K562 (cell line): Measurements from ENCODE around the gene MAN1A1. TPM values are rescaled to one million over a fixed set of nuclear protein-coding genes. Genes with fewer than 3 reads are reported as not detected.

ENCODE experiments used
- ERF ChIP-seq: fragments of 450-650 bp; formaldehyde crosslinking; IDR thresholded peaks from 2 replicates; pipeline ENCODE4 v1.4.0; 2020; ENCODE audit warnings: mild to moderate bottlenecking, mixed read lengths
- FOXA3 ChIP-seq, 2 experiments: fragments of 450-650 bp in 1 of 2; sonication (generic) in 1 of 2; formaldehyde crosslinking; IDR thresholded peaks in 1 of 2; conservative IDR thresholded peaks in 1 of 2; 2 replicates each; pipeline versions ENCODE4 v1.4.0 to v1.8.0; 2020 to 2022; ENCODE audit warnings: mild to moderate bottlenecking in 2 of 2, missing genetic modification reagents in 1 of 2
- FOXP4 ChIP-seq: sonication (generic); formaldehyde crosslinking; IDR thresholded peaks from 2 replicates; pipeline ENCODE4 v1.8.0; 2022; ENCODE audit warnings: mild to moderate bottlenecking, missing genetic modification reagents, borderline replicate concordance
- HDAC8 ChIP-seq: fragments of 450-650 bp; IDR thresholded peaks from 2 replicates; pipeline ENCODE4 v1.6.1; 2016; ENCODE audit warnings: mild to moderate bottlenecking, missing genetic modification characterization, moderate library complexity, missing compliant biosample characterization
- HNRNPL ChIP-seq: fragments of 200-400 bp; formaldehyde crosslinking; IDR thresholded peaks from 2 replicates; pipeline ENCODE4 v1.6.1; 2017; ENCODE audit warnings: low read depth, mild to moderate bottlenecking, low read length
- MAFG ChIP-seq: fragments of 450-650 bp; conservative IDR thresholded peaks from 2 replicates; pipeline ENCODE4 v1.6.1; 2016; ENCODE audit warnings: missing genetic modification characterization, missing compliant biosample characterization
- NCOR1 ChIP-seq: fragments of 450-650 bp; IDR thresholded peaks from 2 replicates; pipeline ENCODE4 v1.6.1; 2016; ENCODE audit warnings: mild to moderate bottlenecking, moderate library complexity
- PKNOX1 ChIP-seq: fragments of 450-650 bp; IDR thresholded peaks from 2 replicates; pipeline ENCODE4 v1.6.1; 2016
- RFX5 ChIP-seq: IDR thresholded peaks from 2 replicates; pipeline ENCODE4 v1.6.1; 2011; ENCODE audit warnings: low read depth, mild to moderate bottlenecking, improper control_type of control experiment, low read length
- SREBF1 ChIP-seq: fragments of 150-350 bp; IDR thresholded peaks from 2 replicates; pipeline ENCODE4 v1.6.1; 2014; ENCODE audit warnings: antibody characterized with exemption, low read depth, low read length, borderline replicate concordance
- THAP12 ChIP-seq: fragments of 250-450 bp; sonication (Bioruptor Pico); IDR thresholded peaks from 2 replicates; pipeline ENCODE4 v1.9.0; 2021; ENCODE audit warnings: mild to moderate bottlenecking, inconsistent platforms
- TRIM25 ChIP-seq: fragments of 450-650 bp; IDR thresholded peaks from 2 replicates; pipeline ENCODE4 v1.7.0; 2016; ENCODE audit warnings: borderline replicate concordance
- XRCC3 ChIP-seq: fragments of 450-650 bp; IDR thresholded peaks from 2 replicates; pipeline ENCODE4 v1.6.1; 2017; ENCODE audit warnings: mild to moderate bottlenecking, moderate library complexity
- ZBTB1 ChIP-seq: sonication (generic); formaldehyde crosslinking; IDR thresholded peaks from 2 replicates; pipeline ENCODE4 v1.8.1; 2023; ENCODE audit warnings: missing genetic modification reagents, low read depth, mild to moderate bottlenecking, borderline replicate concordance
- ZBTB12 ChIP-seq: fragments of 250-450 bp; sonication (Bioruptor Pico); IDR thresholded peaks from 2 replicates; pipeline ENCODE4 v1.4.0; 2020
- ZBTB8A ChIP-seq: fragments of 450-650 bp; IDR thresholded peaks from 2 replicates; pipeline ENCODE4 v1.6.1; 2018; ENCODE audit warnings: mild to moderate bottlenecking, moderate library complexity; ENCODE audit not compliant: partially characterized antibody
- ZNF263 ChIP-seq: sonication (generic); formaldehyde crosslinking; IDR thresholded peaks from 2 replicates; pipeline ENCODE4 v1.8.0; 2022; ENCODE audit warnings: mild to moderate bottlenecking, missing genetic modification reagents, borderline replicate concordance
- ZNF274 ChIP-seq: IDR thresholded peaks from 2 replicates; pipeline ENCODE4 v1.6.1; 2011; ENCODE audit warnings: low read depth, mild to moderate bottlenecking, low read length, moderate library complexity, borderline replicate concordance
- ZNF347 ChIP-seq: fragments of 450-650 bp; formaldehyde crosslinking; IDR thresholded peaks from 2 replicates; pipeline ENCODE4 v1.4.0; 2020; ENCODE audit warnings: low read depth, mild to moderate bottlenecking, moderate library complexity
- ZNF41 ChIP-seq: fragments of 250-450 bp; sonication (Bioruptor Pico); conservative IDR thresholded peaks from 2 replicates; pipeline ENCODE4 v1.4.0; 2020; ENCODE audit warnings: mild to moderate bottlenecking
- ZNF79 ChIP-seq: fragments of 250-450 bp; sonication (Bioruptor Pico); IDR thresholded peaks from 2 replicates; pipeline ENCODE4 v1.4.0; 2020; ENCODE audit warnings: low read depth, mild to moderate bottlenecking, moderate library complexity
- polyA plus RNA-seq, 8 experiments: library from polyadenylated mRNA; depleted of rRNA in 4 of 8; stranded (reverse) in 5 of 8; unstranded in 3 of 8; fragments of >200 nt; fragmentation: Nextera tagmentation in 2 of 8; fragmentation: Illumina TruSeq in 1 of 8; extraction: Ambion mirVana in 2 of 8; extraction: Trizol in 1 of 8; gene quantifications; 2 replicates each; pipeline versions ENCODE4 v1.2.1 to v1.2.3, GENCODE V29; 2011 to 2014; ENCODE audit warnings: inconsistent platforms in 1 of 8, missing spikeins in 1 of 8
- total RNA-seq, 7 experiments: library from RNA; depleted of rRNA in 6 of 7; stranded (reverse); fragments of >200 nt in 6 of 7; fragmentation: Illumina TruSeq in 2 of 7; extraction: Trizol in 2 of 7; gene quantifications; 2 replicates each; pipeline versions ENCODE4 v1.2.1 to v1.2.3, GENCODE V29; 2011 to 2021; ENCODE audit warnings: low replicate concordance in 1 of 7

MAN1A1 gene
- total and polyA plus RNA-seq, 9 of the 15 experiments (the other 6 are each of a cell fraction or from before 2014, with no cell fraction given): 24.5 to 78.4 (median 59.7) TPM

GRCh38 chr6:119259027-119259426 lies 90.5 kb downstream of the MAN1A1 start (continued):
- TF ChIP-seq PKNOX1 (no peak), THAP12 (no peak), XRCC3 (no peak), RFX5 (no peak), ZNF347 (no peak), ZBTB1 (CRISPR knock-in tag) (no peak), ZBTB8A (no peak), SREBF1 (no peak), ZNF263 (CRISPR knock-in tag) (no peak), ZNF41 (CRISPR knock-in tag) (no peak), HNRNPL (no peak), NCOR1 (no peak), ZNF274 (no peak), HDAC8 (tag) (no peak), FOXP4 (CRISPR knock-in tag) (no peak), ZNF79 (CRISPR knock-in tag) (no peak), TRIM25 (no peak), FOXA3 (CRISPR knock-in tag; conservative IDR thresholded peaks at IDR 0.05 in 1 of 2, IDR thresholded peaks at IDR 0.05 in 1 of 2) (peak; percentile 86 to 95; a peak in 3 of 4 replicates), ERF (CRISPR knock-in tag) (no peak), MAFG (tag) (peak; percentile 78), ZBTB12 (no peak)
